Small intestine (tissue), 7 donors: ENCODE data around the gene SORT1. TPM values are rescaled to one million over a fixed set of nuclear protein-coding genes. Genes with fewer than 3 reads are reported as not detected.
"Not testable (repeated sequence)": the region's sequence is repeated elsewhere in the genome, so short reads cannot be mapped to it uniquely, and the experiment has no call there.

Experiments used
- DNase-seq, 2 donors: peaks; one replicate each; pipeline versions ENCODE4 v3.0.0 to v3.0.0-alpha.2; 2013
- FAIRE-seq: peaks from 2 replicates; lab custom pipeline; 2012; peaks lifted over from hg19 to GRCh38; lab: Jason Lieb, UNC
- H3K27ac ChIP-seq, 3 donors: one replicate each; pipeline ENCODE4 v1.5.1; 2013; ENCODE audit warnings: low read length in 2 of 3, mild to moderate bottlenecking in 2 of 3, control low read depth in 1 of 3, inconsistent platforms in 1 of 3, low read depth in 1 of 3, moderate library complexity in 1 of 3
- H3K27me3 ChIP-seq, 3 donors: one replicate each; pipeline ENCODE4 v1.6.1; 2013; ENCODE audit warnings: low read length in 3 of 3, inconsistent platforms in 1 of 3; ENCODE audit not compliant: control insufficient read depth in 3 of 3, insufficient read depth in 3 of 3
- H3K36me3 ChIP-seq, 3 donors: one replicate each; pipeline ENCODE4 v1.6.1; 2013; ENCODE audit warnings: low read length in 3 of 3, inconsistent platforms in 1 of 3, low read depth in 1 of 3, mild to moderate bottlenecking in 1 of 3, moderate library complexity in 1 of 3; ENCODE audit not compliant: control insufficient read depth in 3 of 3, insufficient read depth in 2 of 3
- H3K4me1 ChIP-seq, 3 donors: one replicate each; pipeline ENCODE4 v1.6.1; 2013; ENCODE audit warnings: low read length in 2 of 3, inconsistent platforms in 1 of 3, low read depth in 1 of 3, mild to moderate bottlenecking in 1 of 3, moderate library complexity in 1 of 3; ENCODE audit not compliant: control insufficient read depth in 3 of 3, insufficient read depth in 2 of 3
- H3K4me3 ChIP-seq, 3 donors: one replicate each; pipeline ENCODE4 v1.5.1; 2013; ENCODE audit warnings: low read length in 3 of 3, control low read depth in 1 of 3, inconsistent platforms in 1 of 3, low read depth in 1 of 3, mild to moderate bottlenecking in 1 of 3, moderate library complexity in 1 of 3
- H3K9me3 ChIP-seq, 2 donors: one replicate each; pipeline ENCODE4 v1.6.1; 2013; ENCODE audit warnings: low read depth in 1 of 2, low read length in 1 of 2; ENCODE audit not compliant: control insufficient read depth in 2 of 2, insufficient read depth in 1 of 2
- WGBS, 3 donors: extraction: QIAGEN DNeasy Blood & Tissue Kit; methylation state at CpG; one replicate each; pipeline ENCODE4 v1.1.7; 2013; 5-methylcytosine and 5-hydroxymethylcytosine counted together
- polyA plus RNA-seq, 4 donors: library from polyadenylated mRNA; stranded (reverse) in 3 of 4; unstranded in 1 of 4; fragments of 200-250 nt in 3 of 4; fragments of 120-200 nt in 1 of 4; gene quantifications; one replicate each; pipeline versions ENCODE4 v1.2.1 to v1.2.3, GENCODE V29; 2013
- donor health status: healthy with polysubstance abuse.
- donor health status: control.
- donor health status: control.
- donor health status: Bipolar disorder and iron deficiency.
- donor health status: healthy.

SORT1 gene
- polyA plus RNA-seq, 4 donors, result 7.0 to 51.5 (median 23.6) TPM

DNA sequence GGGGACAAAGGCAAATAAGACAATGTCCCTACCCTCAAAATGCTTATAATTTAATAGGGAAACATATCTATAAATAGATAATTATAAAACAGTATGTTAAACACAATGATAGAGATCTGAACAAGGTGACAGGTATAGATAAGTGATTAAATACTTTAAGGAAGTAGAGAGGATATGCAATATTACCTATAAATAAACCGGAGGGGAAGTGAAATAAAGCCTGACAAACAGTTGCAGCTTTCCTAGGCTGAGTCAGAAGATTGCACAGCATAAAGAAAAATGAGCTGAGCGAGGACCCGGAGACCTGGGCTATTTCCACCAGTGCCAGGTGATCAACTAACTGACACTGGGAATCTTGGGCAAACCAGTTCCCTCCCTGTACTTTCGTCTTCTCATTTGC lies 103.2 kb downstream of the SORT1 start:
- peaks cover 0 to 9% (median 0%) of the 10 kb centered on the region in 3 donors for H3K4me1 ChIP-seq
- H3K27ac ChIP-seq, result no peak overlapping the region
- WGBS, 3 donors, result 58 to 68% (median 61%) methylated on average over 4 of the region's 4 CpGs
- H3K27me3 ChIP-seq, result no peaks in the 10 kb centered on the region
- H3K36me3 ChIP-seq, result no peaks in the 10 kb centered on the region
- H3K4me3 ChIP-seq, result no peak overlapping the region
- DNase-seq, result no peak
- no peak for FAIRE-seq
- H3K9me3 ChIP-seq, result no peaks in the 10 kb centered on the region

DNA sequence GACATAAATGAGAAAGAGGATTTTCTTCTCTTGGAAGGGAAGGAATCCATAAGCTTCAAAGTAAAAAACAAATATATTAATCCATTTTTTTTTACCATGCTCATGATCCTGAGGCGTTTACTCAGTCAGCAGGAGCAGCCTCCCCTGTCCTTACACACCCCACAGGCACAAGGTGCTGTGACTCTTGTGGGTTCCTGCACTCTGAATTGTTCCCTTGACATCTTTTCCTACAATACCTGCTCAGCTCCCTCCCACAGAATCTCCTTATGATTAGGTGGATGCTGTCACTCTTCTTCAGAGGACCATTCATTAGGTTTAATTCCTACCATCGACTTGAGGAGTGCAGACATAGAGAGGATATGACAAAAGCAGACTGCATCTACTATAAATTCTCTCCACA lies 104.7 kb downstream of the SORT1 start:
- WGBS, 3 donors, result 61 to 68% (median 63%) methylated on average over 2 of the region's 2 CpGs
- no peaks in the 10 kb centered on the region for H3K4me1 ChIP-seq

DNA sequence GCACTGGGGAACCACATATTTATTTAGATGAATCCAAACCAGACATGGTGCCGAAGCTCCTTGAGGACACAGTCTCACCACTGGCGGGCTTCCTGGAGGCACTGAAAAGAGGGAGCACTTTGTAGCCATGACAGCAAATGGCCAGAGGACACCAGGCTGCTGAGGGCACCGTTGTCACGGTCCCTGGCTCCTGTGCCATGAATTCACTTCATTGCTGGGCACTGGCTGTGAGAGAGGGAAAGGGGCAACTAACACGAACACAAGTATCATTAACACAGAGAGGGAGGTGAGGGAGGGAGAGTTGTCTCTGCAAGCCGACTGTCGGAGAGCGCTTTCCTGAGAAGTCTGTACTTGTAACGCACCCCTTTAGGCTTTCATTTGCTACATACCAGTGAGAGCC lies 105.4 kb downstream of the SORT1 start:
- FAIRE-seq (no peak), DNase-seq (no peak)
- H3K9me3 ChIP-seq, result no peaks in the 10 kb centered on the region
- no peak overlapping the region for H3K27ac ChIP-seq
- 74 to 84% (median 78%) methylated on average over 9 of the region's 9 CpGs for WGBS, 3 donors
- H3K36me3 ChIP-seq, result no peaks in the 10 kb centered on the region
- H3K4me3 ChIP-seq, result no peak overlapping the region
- H3K4me1 ChIP-seq, result no peaks in the 10 kb centered on the region
- H3K27me3 ChIP-seq, result no peaks in the 10 kb centered on the region

More for the DNA sequence above, 104.7 kb downstream of the SORT1 start:
- no peaks in the 10 kb centered on the region for H3K9me3 ChIP-seq
- no peaks in the 10 kb centered on the region for H3K36me3 ChIP-seq
- H3K27me3 ChIP-seq, result no peaks in the 10 kb centered on the region
- no peak overlapping the region for H3K27ac ChIP-seq
- DNase-seq, result no peak
- FAIRE-seq, result no peak
- H3K4me3 ChIP-seq, result no peak overlapping the region

DNA sequence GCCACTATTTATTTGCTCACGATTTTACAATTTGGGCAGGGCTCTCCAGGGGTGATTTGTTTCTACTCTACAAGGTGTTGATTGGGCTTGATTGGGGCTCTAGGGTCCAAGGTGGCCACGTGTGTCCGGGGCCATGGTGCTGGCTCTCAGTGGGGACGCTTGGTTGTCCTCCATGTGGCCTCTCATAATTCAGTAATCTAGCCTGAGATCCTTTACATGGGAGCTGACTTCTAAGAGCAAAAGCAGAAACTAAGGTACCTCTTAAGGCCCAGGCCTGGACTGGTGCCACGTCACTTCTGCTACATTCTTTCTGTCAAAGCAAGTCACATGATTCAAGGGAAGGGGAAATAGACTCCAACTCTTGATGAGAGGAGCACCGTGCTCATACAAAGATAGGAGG lies 106.7 kb downstream of the SORT1 start:
- Histone ChIP-seq H3K4me1 (no peaks in the 10 kb centered on the region), H3K4me3 (no peak overlapping the region), H3K27me3 (no peaks in the 10 kb centered on the region), H3K9me3 (no peaks in the 10 kb centered on the region), H3K27ac (no peak overlapping the region), H3K36me3 (no peaks in the 10 kb centered on the region)
- no peak for DNase-seq
- whole genome bisulfite sequencing, 3 donors, result 53 to 66% (median 54%) methylated on average over 6 of the region's 6 CpGs
- no peak for FAIRE-seq

DNA sequence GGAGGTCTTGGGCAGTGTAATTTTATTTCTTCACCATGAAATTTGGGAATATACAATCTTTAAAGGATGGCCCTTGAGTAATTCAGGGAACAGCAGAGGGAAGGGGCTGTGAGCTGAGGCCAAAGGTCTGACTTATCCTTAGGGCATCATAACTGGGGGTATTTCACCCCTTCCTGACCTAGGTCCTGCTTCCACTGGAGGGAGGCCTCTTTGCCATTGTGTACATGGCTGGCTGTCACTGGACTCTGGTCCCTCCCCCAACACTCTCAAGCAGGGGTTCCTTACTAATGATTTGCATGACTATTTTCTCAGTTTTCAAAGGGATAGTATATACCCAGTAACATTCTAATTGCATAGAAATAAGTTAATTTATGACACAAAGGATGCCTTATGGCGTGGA lies 107.6 kb downstream of the SORT1 start:
- FAIRE-seq (no peak), DNase-seq (no peak)
- no peaks in the 10 kb centered on the region for H3K9me3 ChIP-seq
- no peaks in the 10 kb centered on the region for H3K36me3 ChIP-seq
- H3K27me3 ChIP-seq, result no peaks in the 10 kb centered on the region
- WGBS, 3 donors, result 83 to 92% (median 89%) methylated on average over 1 of the region's 1 CpG
- H3K4me1 ChIP-seq, result no peaks in the 10 kb centered on the region
- no peak overlapping the region for H3K27ac ChIP-seq
- H3K4me3 ChIP-seq, result no peak overlapping the region

DNA sequence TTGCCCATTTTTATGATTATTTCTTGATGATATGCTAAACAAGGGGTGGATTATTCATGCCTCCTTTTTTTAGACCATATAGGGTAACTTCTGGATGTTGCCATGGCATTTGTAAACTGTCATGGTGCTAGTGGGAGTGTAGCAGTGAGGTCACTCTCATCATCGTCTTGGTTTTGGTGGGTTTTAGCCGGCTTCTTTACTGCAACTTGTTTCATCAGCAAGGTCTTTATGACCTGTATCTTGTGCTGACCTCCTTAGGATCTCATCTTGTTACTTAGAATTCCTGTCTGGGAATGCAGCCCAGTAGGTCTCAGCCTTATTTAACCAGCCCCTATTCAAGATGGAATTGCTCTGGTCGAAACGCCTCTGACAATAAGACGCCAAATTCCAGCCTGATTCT lies 111.0 kb downstream of the SORT1 start:
- not testable (repeated sequence) for FAIRE-seq, H3K9me3 ChIP-seq, DNase-seq, H3K27me3 ChIP-seq, H3K36me3 ChIP-seq, H3K27ac ChIP-seq, H3K4me3 ChIP-seq
- 90 to 93% (median 91%) methylated on average over 5 of the region's 5 CpGs for WGBS, 3 donors
- H3K4me1 ChIP-seq, result peaks cover 0 to 15% (median 4%) of the 10 kb centered on the region in 3 donors

DNA sequence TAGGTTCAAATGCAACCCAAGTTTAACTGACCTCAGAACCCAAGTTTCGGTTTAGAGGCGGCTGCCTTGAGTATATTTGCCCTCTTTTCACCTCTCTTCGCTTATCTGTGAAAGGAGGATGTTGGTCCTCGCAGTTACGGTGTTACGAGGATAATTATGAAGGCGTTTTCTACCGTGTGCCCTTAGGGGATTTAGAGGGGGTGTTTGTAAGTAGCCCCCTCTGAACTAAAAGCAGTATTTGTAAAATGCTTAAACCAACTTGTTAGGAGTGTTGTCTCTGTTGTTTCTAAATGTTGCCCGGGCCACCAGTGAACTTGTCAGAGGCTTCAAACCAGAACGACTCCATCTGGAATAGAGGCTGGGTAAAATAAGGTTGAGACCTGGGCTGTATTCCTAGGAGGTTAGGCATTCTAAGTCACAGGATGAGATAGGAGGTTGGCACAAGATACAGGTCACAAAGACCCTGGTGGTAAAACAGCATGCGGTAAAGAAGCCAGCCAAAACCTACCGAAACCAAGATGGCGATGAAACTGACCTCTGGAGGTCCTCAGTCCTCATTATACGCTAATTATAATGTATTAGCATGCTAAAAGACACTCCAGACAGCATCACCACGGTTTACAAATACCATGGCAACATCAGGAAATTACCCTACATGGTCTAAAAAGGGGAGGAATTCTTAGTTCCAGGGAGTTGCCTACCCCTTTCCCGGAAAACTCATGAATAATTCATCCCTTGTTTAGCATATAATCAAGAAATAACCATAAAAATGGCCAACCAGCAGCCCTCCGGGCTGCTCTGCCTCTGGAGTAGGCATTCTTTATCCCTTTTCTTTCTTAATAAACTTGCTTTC lies 113.7 kb downstream of the SORT1 start:
- Histone ChIP-seq H3K36me3 (peaks cover 0 to 12% (median 0%) of the 10 kb centered on the region in 3 donors), H3K9me3 (no peaks in the 10 kb centered on the region), H3K27ac (peak overlapping the region; percentile 64 to 88 (median 85)), H3K4me1 (peaks cover 0 to 18% (median 4%) of the 10 kb centered on the region in 3 donors), H3K4me3 (peak overlapping the region; percentile 45 to 84 (median 59)), H3K27me3 (no peaks in the 10 kb centered on the region)
- WGBS, 3 donors, result 37 to 50% (median 44%) methylated on average over 17 of the region's 17 CpGs
- DNase-seq, result no peak
- no peak for FAIRE-seq

DNA sequence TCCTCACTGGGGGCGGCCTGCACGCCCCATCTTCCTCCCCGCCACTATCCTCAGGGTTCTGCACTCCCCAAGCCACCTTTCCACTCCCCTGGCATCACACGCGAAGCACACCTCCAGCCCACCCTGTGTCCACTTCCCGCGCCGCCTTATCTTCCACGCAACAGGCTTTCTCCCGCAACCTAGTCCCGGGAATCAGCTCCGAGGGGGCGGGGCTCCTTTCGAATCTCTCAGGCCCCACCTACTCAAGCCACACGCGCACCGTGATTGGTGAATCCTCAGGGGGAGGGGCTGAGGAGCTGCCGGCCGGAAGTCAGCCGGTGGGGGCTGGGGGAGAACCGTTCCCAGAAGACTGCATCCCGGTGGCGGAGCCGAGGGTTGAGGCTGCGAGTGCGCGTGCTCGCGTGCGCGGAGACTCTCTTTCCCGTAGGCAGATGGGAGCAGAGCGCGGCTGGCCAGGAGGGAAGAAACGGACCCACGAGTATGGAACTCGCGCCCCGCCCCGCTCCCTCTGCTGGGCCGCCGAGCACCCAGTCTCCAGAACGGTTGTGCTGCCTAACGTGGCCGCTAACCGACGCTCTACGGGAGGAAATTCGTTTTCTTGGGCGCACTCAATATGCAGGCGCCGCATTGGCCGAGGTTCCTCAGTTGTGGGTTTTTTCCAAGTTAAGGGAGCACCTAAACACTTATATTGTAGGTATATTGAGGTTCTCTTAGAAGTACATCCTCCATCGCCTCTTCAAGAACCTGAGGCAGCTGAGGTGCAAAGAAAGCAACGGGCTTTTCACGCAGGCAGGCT lies 114.6 kb downstream of the SORT1 start, which contains the start of gene PSRC1:
TSS of gene PSRC1 (minus strand) at position 194 of the 796 bp plus-strand sequence.
- Histone ChIP-seq H3K27ac (peak within 1 kb of the TSS; percentile 64 to 88 (median 85)), H3K4me3 (peak within 1 kb of the TSS; percentile 45 to 84 (median 59)), H3K4me1 (peaks cover 0 to 25% (median 4%) of the 10 kb centered on the region in 3 donors), H3K36me3 (peaks cover 0 to 15% (median 0%) of the 10 kb centered on the region in 3 donors), H3K27me3 (no peaks in the 10 kb centered on the region), H3K9me3 (no peaks in the 10 kb centered on the region)
- FAIRE-seq (no peak), DNase-seq (peak; percentile 98)
- 0 to 1% (median 1%) methylated on average over 49 to 56 of the region's 56 CpGs for WGBS, 3 donors
